H1 (cell line): ENCODE measurements around the gene IL17D. TPM values are rescaled to one million over a fixed set of nuclear protein-coding genes. Genes with fewer than 3 reads are reported as not detected.

Experiments used
- CTCF ChIA-PET: fragments of 300-600 bp; sonication (Branson Sonifier 250); formaldehyde crosslinking; loops from one replicate; lab custom pipeline; 2021; ENCODE audit not compliant: partially characterized antibody; lab: Charles Lee
- POLR2A ChIA-PET: fragments of 300-600 bp; sonication (Branson Sonifier 250); formaldehyde crosslinking; loops from one replicate; lab custom pipeline; 2021; ENCODE audit warnings: inconsistent platforms; ENCODE audit not compliant: partially characterized antibody; lab: Charles Lee
- DNase-seq, 2 experiments: peaks; one replicate each; pipeline versions ENCODE4 v3.0.0 to v3.0.0-alpha.2; 2010 to 2022; ENCODE audit warnings: low spot score in 2 of 2, low read depth in 1 of 2, mixed read lengths in 1 of 2
- FAIRE-seq: peaks from 2 replicates; lab custom pipeline; 2011; peaks lifted over from hg19 to GRCh38; lab: Jason Lieb, UNC
- H2AFZ ChIP-seq: 2 replicates; pipeline ENCODE4 v1.8.1; 2012; ENCODE audit warnings: low read length, inconsistent platforms
- H2AK5ac ChIP-seq: 2 replicates; pipeline ENCODE4 v1.6.1; 2013; ENCODE audit warnings: low read depth, low read length
- H2BK120ac ChIP-seq: replicated peaks from 2 replicates; pipeline ENCODE3; 2013; ENCODE audit warnings: low read depth, low read length, inconsistent platforms
- H2BK12ac ChIP-seq: 2 replicates; pipeline ENCODE4 v1.6.1; 2013; ENCODE audit warnings: low read depth, low read length
- H2BK15ac ChIP-seq: 2 replicates; pipeline ENCODE4 v1.6.1; 2013; ENCODE audit warnings: low read length
- H2BK20ac ChIP-seq: 2 replicates; pipeline ENCODE4 v1.6.1; 2013; ENCODE audit warnings: low read length
- H2BK5ac ChIP-seq: 2 replicates; pipeline ENCODE4 v1.6.1; 2013; ENCODE audit warnings: low read depth, low read length
- H3K14ac ChIP-seq: 2 replicates; pipeline ENCODE4 v1.6.1; 2013; ENCODE audit warnings: inconsistent platforms; ENCODE audit not compliant: insufficient read length
- H3K18ac ChIP-seq: 2 replicates; pipeline ENCODE4 v1.6.1; 2013; ENCODE audit warnings: low read length; ENCODE audit errors: extremely low read depth
- H3K23ac ChIP-seq: 2 replicates; pipeline ENCODE4 v1.6.1; 2013; ENCODE audit warnings: inconsistent platforms; ENCODE audit not compliant: insufficient read length
- H3K23me2 ChIP-seq: 2 replicates; pipeline ENCODE4 v1.6.1; 2013; ENCODE audit warnings: low read depth, low read length
- H3K27ac ChIP-seq: 2 replicates; pipeline ENCODE4 v1.6.1; 2011; ENCODE audit warnings: low read depth, low read length, inconsistent platforms
- H3K27me3 ChIP-seq, 4 experiments: replicated peaks in 1 of 4; 1 replicate in 1 of 4; 2 replicates in 3 of 4; pipeline versions ENCODE4 v1.6.1 to v1.8.1; 2011 to 2013; ENCODE audit warnings: low read length in 3 of 4, mild to moderate bottlenecking in 3 of 4, inconsistent platforms in 2 of 4, mixed read lengths in 2 of 4, moderate library complexity in 1 of 4; ENCODE audit not compliant: control insufficient read depth in 3 of 4, insufficient read depth in 3 of 4; ENCODE audit errors: extremely low read depth in 1 of 4
- H3K36me3 ChIP-seq, 4 experiments: 2 replicates each; pipeline versions ENCODE4 v1.6.1 to v1.8.1; 2011 to 2013; ENCODE audit warnings: mild to moderate bottlenecking in 4 of 4, low read length in 3 of 4, moderate library complexity in 2 of 4, control low read depth in 1 of 4, inconsistent platforms in 1 of 4; ENCODE audit not compliant: insufficient read depth in 4 of 4, control insufficient read depth in 2 of 4
- H3K4ac ChIP-seq: replicated peaks from 2 replicates; pipeline ENCODE3; 2013; ENCODE audit warnings: low read length, low read depth, mixed read lengths, inconsistent platforms; ENCODE audit not compliant: insufficient read length
- H3K4me1 ChIP-seq, 4 experiments: replicated peaks in 1 of 4; 1 replicate in 1 of 4; 2 replicates in 3 of 4; pipeline versions ENCODE4 v1.6.1 to v1.8.1; 2011 to 2013; ENCODE audit warnings: low read length in 3 of 4, inconsistent platforms in 2 of 4, mixed read lengths in 1 of 4; ENCODE audit not compliant: insufficient read depth in 4 of 4, control insufficient read depth in 3 of 4
- H3K4me2 ChIP-seq, 2 experiments: 2 replicates each; pipeline versions ENCODE4 v1.6.1 to v1.8.1; 2011 to 2013; ENCODE audit warnings: low read depth in 2 of 2, low read length in 2 of 2, control low read depth in 1 of 2, inconsistent platforms in 1 of 2, mild to moderate bottlenecking in 1 of 2; ENCODE audit not compliant: insufficient read depth in 1 of 2
- H3K4me3 ChIP-seq, 4 experiments: fragments of 200-600, 300-600 bp in 1 of 4; sonication (generic), shearing (Covaris generic), sonication (Bioruptor Twin) in 1 of 4; 2 replicates each; pipeline versions ENCODE4 v1.5.1 to v1.8.1; 2011 to 2016; ENCODE audit warnings: low read length in 4 of 4, low read depth in 3 of 4, control low read depth in 2 of 4, inconsistent platforms in 2 of 4, mild to moderate bottlenecking in 2 of 4, mixed read lengths in 1 of 4, moderate library complexity in 1 of 4; ENCODE audit not compliant: insufficient read depth in 2 of 4; ENCODE audit errors: extremely low read depth in 1 of 4
- H3K56ac ChIP-seq: replicated peaks from 2 replicates; pipeline ENCODE3; 2013; ENCODE audit warnings: low read depth, mild to moderate bottlenecking, mixed read lengths, low read length, inconsistent platforms; ENCODE audit not compliant: insufficient read length
- H3K79me1 ChIP-seq: 2 replicates; pipeline ENCODE4 v1.6.1; 2013; ENCODE audit warnings: low read depth, low read length, control low read depth
- H3K79me2 ChIP-seq, 2 experiments: 2 replicates each; pipeline versions ENCODE4 v1.6.1 to v1.8.1; 2012 to 2013; ENCODE audit warnings: low read length in 2 of 2, mild to moderate bottlenecking in 2 of 2, inconsistent platforms in 1 of 2; ENCODE audit not compliant: insufficient read depth in 2 of 2, control insufficient read depth in 1 of 2
- H3K9ac ChIP-seq, 4 experiments: replicated peaks in 1 of 4; 1 replicate in 1 of 4; 2 replicates in 3 of 4; pipeline versions ENCODE4 v1.6.1 to v1.8.1; 2011 to 2013; ENCODE audit warnings: low read depth in 3 of 4, low read length in 3 of 4, control low read depth in 2 of 4, mild to moderate bottlenecking in 2 of 4, moderate library complexity in 2 of 4, inconsistent platforms in 1 of 4; ENCODE audit errors: extremely low read depth in 1 of 4
- H3K9me3 ChIP-seq, 2 experiments: 2 replicates each; pipeline versions ENCODE4 v1.6.1 to v1.8.1; 2012 to 2013; ENCODE audit warnings: mild to moderate bottlenecking in 2 of 2, moderate library complexity in 2 of 2, control low read depth in 1 of 2, inconsistent platforms in 1 of 2, low read depth in 1 of 2, low read length in 1 of 2, mixed read lengths in 1 of 2; ENCODE audit not compliant: insufficient read depth in 2 of 2
- H4K20me1 ChIP-seq, 2 experiments: replicated peaks in 1 of 2; 2 replicates each; pipeline versions ENCODE3 to v1.8.1; 2011 to 2013; ENCODE audit warnings: inconsistent platforms in 2 of 2, low read length in 2 of 2, mild to moderate bottlenecking in 1 of 2; ENCODE audit not compliant: insufficient read depth in 2 of 2, control insufficient read depth in 1 of 2
- H4K5ac ChIP-seq: 2 replicates; pipeline ENCODE4 v1.6.1; 2013; ENCODE audit warnings: low read length, low read depth, mixed read lengths, inconsistent platforms; ENCODE audit not compliant: insufficient read length
- H4K8ac ChIP-seq: 2 replicates; pipeline ENCODE4 v1.8.0; 2013; ENCODE audit warnings: mild to moderate bottlenecking, moderate library complexity, low read length, inconsistent platforms; ENCODE audit not compliant: insufficient read depth; ENCODE audit errors: extremely low read depth
- H4K91ac ChIP-seq: replicated peaks from 2 replicates; pipeline ENCODE3; 2013; ENCODE audit warnings: low read length, mixed read lengths, inconsistent platforms; ENCODE audit not compliant: insufficient read length
- ASH2L ChIP-seq: fragments of 200-600, 300-600 bp; sonication (generic); IDR thresholded peaks from one replicate; pipeline ENCODE4 v1.7.1; 2017; ENCODE audit warnings: low read length
- KDM4A ChIP-seq: IDR thresholded peaks from one replicate; pipeline ENCODE4 v1.7.1; 2012; ENCODE audit warnings: low read depth, mild to moderate bottlenecking, moderate library complexity, low read length, inconsistent platforms; ENCODE audit not compliant: severe bottlenecking
- KDM5A ChIP-seq: fragments of 200-600 bp; IDR thresholded peaks from 2 replicates; pipeline ENCODE4 v1.7.1; 2012; ENCODE audit warnings: mild to moderate bottlenecking, low read length, inconsistent platforms, mixed read lengths
- POLR2AphosphoS5 ChIP-seq: IDR thresholded peaks from 2 replicates; pipeline ENCODE4 v1.6.1; 2011; ENCODE audit warnings: low read depth, low read length
- RAD21 ChIP-seq, 2 experiments: IDR thresholded peaks in 1 of 2; conservative IDR thresholded peaks in 1 of 2; 2 replicates each; pipeline ENCODE4 v1.6.1; 2011; ENCODE audit warnings: low read depth in 2 of 2, low read length in 2 of 2, improper control_type of control experiment in 1 of 2, inconsistent platforms in 1 of 2, mild to moderate bottlenecking in 1 of 2, moderate library complexity in 1 of 2
- RNF2 ChIP-seq: fragments of 200-900, 300-1000 bp; sonication (generic); IDR thresholded peaks from 2 replicates; pipeline ENCODE4 v1.7.1; 2016; ENCODE audit warnings: borderline replicate concordance, low read depth, mild to moderate bottlenecking, antibody characterized with exemption, low read length; ENCODE audit not compliant: poor library complexity, severe bottlenecking; ENCODE audit errors: missing control alignments
- RXRA ChIP-seq: IDR thresholded peaks from 2 replicates; pipeline ENCODE4 v1.6.1; 2011; ENCODE audit warnings: low read depth, mild to moderate bottlenecking, low read length, moderate library complexity; ENCODE audit not compliant: insufficient read depth
- WGBS, 2 experiments: shearing (Covaris generic) in 1 of 2; methylation state at CpG; one replicate each; pipeline versions ENCODE4 v1.1.6 to v1.1.7; 2013 to 2015; ENCODE audit warnings: low lambda C conversion rate in 2 of 2, mixed read lengths in 2 of 2, inconsistent platforms in 1 of 2, low coverage in 1 of 2, missing lambda C conversion rate in 1 of 2; ENCODE audit not compliant: insufficient replicate concordance in 2 of 2, insufficient coverage in 1 of 2, insufficient read length in 1 of 2; ENCODE audit errors: extremely low coverage in 1 of 2, missing lambda C conversion rate in 1 of 2; 5-methylcytosine and 5-hydroxymethylcytosine counted together
- long read RNA-seq, 2 experiments: library from RNA in 1 of 2; library from capped mRNA in 1 of 2; stranded (forward); transcript quantifications; one replicate each; pipeline ENCODE4 v2.0.0, GENCODE V29; 2021; ENCODE audit warnings: inconsistent platforms in 1 of 2
- polyA minus RNA-seq, 3 experiments: library from RNA; depleted of rRNA, polyadenylated mRNA; stranded (reverse); fragments of >200 nt; gene quantifications; 1 replicate in 2 of 3; 2 replicates in 1 of 3; pipeline ENCODE4 v1.2.3, GENCODE V29; 2011
- polyA plus RNA-seq, 7 experiments: library from polyadenylated mRNA; depleted of rRNA in 3 of 7; stranded (reverse) in 5 of 7; unstranded in 2 of 7; fragments of >200 nt in 5 of 7; fragments of 200-250 nt in 2 of 7; gene quantifications; 1 replicate in 5 of 7; 2 replicates in 1 of 7; 4 replicates in 1 of 7; pipeline versions ENCODE4 v1.2.1 to v1.2.3, GENCODE V29; 2011 to 2013; ENCODE audit warnings: missing spikeins in 2 of 7, mixed read lengths in 2 of 7
- total RNA-seq: library from RNA; stranded (reverse); fragmentation: NEBNext Ultra II Directional; extraction: Animal tissue kit (Norgen Biotek cat#: 25700); gene quantifications from 2 replicates; pipeline ENCODE4 v1.2.1, GENCODE V29; 2021

IL17D gene
- 0.56 and 0.84 TPM in 2 replicates for total RNA-seq
- polyA plus RNA-seq (2011; rRNA removed): 0.57 and 0.59 TPM in 2 replicates
- 0.32 TPM for polyA plus RNA-seq (2011; cell fraction: cytosol; rRNA removed)
- polyA plus RNA-seq (2011; cell fraction: nucleus; rRNA removed): 0.56 TPM
- polyA plus RNA-seq (2012, experiment 1 of 2): 1.9 to 3.0 TPM (median 2.4 TPM) in 4 replicates
- 3.3 TPM for polyA plus RNA-seq (2012, experiment 2 of 2)
- 0.83 TPM for polyA plus RNA-seq (2013, experiment 1 of 2)
- polyA plus RNA-seq (2013, experiment 2 of 2): 0.70 TPM
- 0.17 and 0.25 TPM in 2 replicates for polyA minus RNA-seq (2011; rRNA and poly(A)+ RNA removed)
- polyA minus RNA-seq (2011; cell fraction: cytosol; rRNA and poly(A)+ RNA removed): not detected
- 0.30 TPM for polyA minus RNA-seq (2011; cell fraction: nucleus; rRNA and poly(A)+ RNA removed)
- long read RNA-seq, experiment 1, partial matches to known transcripts: 0 of 1 reads
- long read RNA-seq, experiment 1, other reads (novel, unspliced or antisense): 1 of 1 reads
- long read RNA-seq, experiment 2, partial matches to known transcripts: 0 of 1 reads
- long read RNA-seq, experiment 2, other reads (novel, unspliced or antisense): 1 of 1 reads

- H2BK20ac ChIP-seq: no peak within 1 kb of the TSS
- ChIA-PET CTCF (interaction anchor here (0.5 to 3.1 kb wide), 4 partner anchors 13 to 43 kb away, joined by 3 to 8 read pairs (median 3); no protein-coding TSS in a partner anchor), POLR2A (interaction anchor here (1.0 to 1.3 kb wide), 2 partner anchors 19 to 179 kb away, joined by 3 to 4 read pairs; no protein-coding TSS in a partner anchor)
- H3K9ac ChIP-seq: peak within 1 kb of the TSS in 3 of 4 experiments; percentile 42 to 81 (median 46); a peak in 5 of 7 replicates
- WGBS, 2 experiments: 5% methylated on average over 48 of the region's 94 CpGs; no CpG with 5 or more reads in 1 of the 2 experiments
- peak within 1 kb of the TSS; percentile 58 to 77 (median 62) for H3K4me3 ChIP-seq
- H2AFZ ChIP-seq: peak within 1 kb of the TSS; percentile 48; the same call in 1 of the 2 replicates
- H2AK5ac ChIP-seq: no peak within 1 kb of the TSS
- H3K27me3 ChIP-seq: peaks cover 5 to 25% (median 20%) of the 10 kb centered on the region in 4 experiments
- H3K4me2 ChIP-seq: peak within 1 kb of the TSS; percentile 65 to 91
- no peak within 1 kb of the TSS for H3K4ac ChIP-seq
- no peaks in the 10 kb centered on the region for H3K79me2 ChIP-seq
- no peak within 1 kb of the TSS for H4K91ac ChIP-seq
- peaks cover 0 to 1% of the 10 kb centered on the region in 2 experiments for H4K20me1 ChIP-seq
- FAIRE-seq (no peak), DNase-seq (peak in 1 of 2 experiments; percentile 65)
- H3K79me1 ChIP-seq: no peaks in the 10 kb centered on the region
- H2BK15ac ChIP-seq: peak within 1 kb of the TSS; percentile 40; the same call in 1 of the 2 replicates
- no peak within 1 kb of the TSS for H2BK120ac ChIP-seq
- H2BK5ac ChIP-seq: no peak within 1 kb of the TSS
- peaks cover 9% of the 10 kb centered on the region for H3K23me2 ChIP-seq
- peaks cover 0 to 6% (median under 1%) of the 10 kb centered on the region in 4 experiments; a peak in 5 of 7 replicates for H3K4me1 ChIP-seq
- no peak within 1 kb of the TSS for H3K14ac ChIP-seq
- no peak within 1 kb of the TSS for H3K27ac ChIP-seq
- H3K9me3 ChIP-seq: no peaks in the 10 kb centered on the region
- peak within 1 kb of the TSS; percentile 81 for H3K18ac ChIP-seq
- no peak within 1 kb of the TSS for H2BK12ac ChIP-seq
- no peak within 1 kb of the TSS for H3K56ac ChIP-seq
- H3K36me3 ChIP-seq: no peaks in the 10 kb centered on the region
- H4K5ac ChIP-seq: no peak within 1 kb of the TSS
- no peak within 1 kb of the TSS for H3K23ac ChIP-seq
- H4K8ac ChIP-seq: peak within 1 kb of the TSS; percentile 42; the same call in 1 of the 2 replicates
- TF ChIP-seq RAD21 (IDR thresholded peaks at IDR 0.05 in 1 of 2, conservative IDR thresholded peaks at IDR 0.05 in 1 of 2; ENCODE audit: low read depth in 2 of 2, low read length in 2 of 2) (0 out of 4 replicates have a peak, but pooled peaks of 1 of the 2 experiments have one; percentile 2), ASH2L (peak; percentile 76), RXRA (no peak), KDM5A (no peak), RNF2 (peak; percentile 59), KDM4A (peak; percentile 87), POLR2AphosphoS5 (no peak)
Observed at GRCh38 chr13:20702915-20703779, at the start of gene IL17D. TSS of gene IL17D (plus strand) at chr13:20703699. CDS start at chr13:20704002, 303 bp downstream.
